ENCODE results near the gene CCDC141.
"Not testable (repeated sequence)": the region's sequence is repeated elsewhere in the genome, so short reads cannot be mapped to it uniquely, and the experiment has no call there.

Gene CCDC141

GRCh38 chr2:179049546-179050311 is at the start of gene CCDC141:
TSS of gene CCDC141 (minus strand) at chr2:179050137. CDS start at chr2:179049941, 196 bp downstream.
- DNase-seq = no peak

GRCh38 chr2:179098080-179098689 is 48.2 kb upstream of the CCDC141 start:
- DNase-seq = no peak

GRCh38 chr2:179097131-179097530 is 47.2 kb upstream of the CCDC141 start:
- DNase-seq = no peak

- no peak for DNase-seq
These were observed 46.2 kb upstream of the CCDC141 start for GRCh38 chr2:179096090-179096489.

GRCh38 chr2:179092912-179093311 is 43.0 kb upstream of the CCDC141 start:
- not testable (repeated sequence) for DNase-seq

GRCh38 chr2:179082697-179083096 is 32.8 kb upstream of the CCDC141 start:
- DNase-seq = no peak

- DNase-seq = no peak
These were observed 32.0 kb upstream of the CCDC141 start for GRCh38 chr2:179081954-179082353.

- no peak for DNase-seq
These were observed 22.6 kb upstream of the CCDC141 start for GRCh38 chr2:179072527-179072926.

- DNase-seq = no peak
These were observed 21.9 kb upstream of the CCDC141 start for GRCh38 chr2:179071810-179072355.

- no peak for DNase-seq
These were observed 21.0 kb upstream of the CCDC141 start for GRCh38 chr2:179070895-179071294.

GRCh38 chr2:179069685-179070084 is 19.7 kb upstream of the CCDC141 start:
- no peak for DNase-seq

- no peak for DNase-seq
These were observed 19.2 kb upstream of the CCDC141 start for GRCh38 chr2:179068991-179069643.

- no peak for DNase-seq
These were observed 9.2 kb upstream of the CCDC141 start for GRCh38 chr2:179059026-179059700.

GRCh38 chr2:179057737-179058136 is 7.8 kb upstream of the CCDC141 start:
- DNase-seq = no peak

GRCh38 chr2:179053568-179053967 is 3.6 kb upstream of the CCDC141 start:
- not testable (repeated sequence) for DNase-seq

- DNase-seq = no peak
These were observed 1.3 kb upstream of the CCDC141 start for GRCh38 chr2:179051250-179051649.

GRCh38 chr2:179050755-179051154 is 818 bp upstream of the CCDC141 start:
- DNase-seq = no peak

GRCh38 chr2:179049203-179049545 is 763 bp downstream of the CCDC141 start:
- no peak for DNase-seq

- no peak for DNase-seq
These were observed 1.8 kb downstream of the CCDC141 start for GRCh38 chr2:179048099-179048498.

- not testable (repeated sequence) for DNase-seq
These were observed 4.3 kb downstream of the CCDC141 start for GRCh38 chr2:179045602-179046001.

- no peak for DNase-seq
These were observed 5.4 kb downstream of the CCDC141 start for GRCh38 chr2:179044500-179044899.

GRCh38 chr2:179037807-179038206 is 12.1 kb downstream of the CCDC141 start:
- DNase-seq = no peak

GRCh38 chr2:179036353-179036905 is 13.5 kb downstream of the CCDC141 start:
- no peak for DNase-seq

Measured in NCI-H748 treated with DMSO at 0.1 percent for 48 hours (cell line).